HCT116 (cell line): Measurements from ENCODE around the gene ZBTB24. TPM values are rescaled to one million over a fixed set of nuclear protein-coding genes. Genes with fewer than 3 reads are reported as not detected.

Experiments used
- ATAC-seq: fragments of 200-7000 bp; cut with Tn5 transposase; 2 replicates; pipeline ENCODE4 v1.9.1; 2020; ENCODE audit warnings: mild to moderate bottlenecking, moderate library complexity
- BruUV-seq: library from RNA; stranded (reverse); fragments of 400-500 nt; replicated peaks from 2 replicates; lab custom pipeline; 2021; lab: Mats Ljungman, UMichigan
- CTCF ChIA-PET: fragments of 300-600 bp; sonication (Branson Sonifier 250); formaldehyde crosslinking; loops from one replicate; lab custom pipeline; 2021; ENCODE audit warnings: antibody characterized with exemption; lab: Charles Lee
- POLR2A ChIA-PET: fragments of 300-600, 350-600 bp; sonication (Branson Sonifier 250); formaldehyde crosslinking; loops from one replicate; lab custom pipeline; 2021; ENCODE audit warnings: antibody characterized with exemption; lab: Charles Lee
- RAD21 ChIA-PET, 2 experiments: fragments of 300-600 bp; sonication (Branson Sonifier 250); formaldehyde crosslinking; loops; one replicate each; lab custom pipeline; 2023; ENCODE audit warnings: low total read pairs in 2 of 2; ENCODE audit not compliant: uncharacterized antibody in 2 of 2, unreplicated experiment in 2 of 2, low non-redundant PET in 1 of 2; lab: Charles Lee
- DNase-seq: peaks from one replicate; pipeline ENCODE4 v3.0.0-alpha.2; 2010; ENCODE audit warnings: low read depth, low spot score
- H2AFZ ChIP-seq: fragments of 200-600 bp; shearing (Covaris generic), sonication (generic); 2 replicates; pipeline ENCODE4 v1.6.1; 2017; ENCODE audit warnings: low read depth, mixed run types, mixed read lengths, antibody characterized with exemption, low read length; ENCODE audit not compliant: poor library complexity, severe bottlenecking
- H3K27ac ChIP-seq: 2 replicates; pipeline ENCODE4 v1.5.1; 2012; ENCODE audit warnings: low read depth, low read length
- H3K27me3 ChIP-seq: fragments of 200-600 bp; sonication (generic); 2 replicates; pipeline ENCODE4 v1.6.1; 2016; ENCODE audit warnings: mixed run types, low read length, mixed read lengths; ENCODE audit not compliant: insufficient read depth
- H3K36me3 ChIP-seq, 2 experiments: fragments of 200-500 bp in 1 of 2; fragments of 200-600 bp in 1 of 2; sonication (Bioruptor generic) in 1 of 2; sonication (generic) in 1 of 2; 2 replicates each; pipeline versions ENCODE4 v1.5.1 to v1.6.1; 2014 to 2016; ENCODE audit warnings: low read length in 2 of 2, inconsistent platforms in 1 of 2, mixed read lengths in 1 of 2, mixed run types in 1 of 2; ENCODE audit not compliant: insufficient read depth in 2 of 2, control insufficient read depth in 1 of 2
- H3K4me1 ChIP-seq, 2 experiments: fragments of 200-600 bp in 1 of 2; sonication (generic) in 1 of 2; 2 replicates each; pipeline versions ENCODE4 v1.5.1 to v1.6.1; 2012 to 2017; ENCODE audit warnings: low read length in 2 of 2, inconsistent platforms in 1 of 2, mild to moderate bottlenecking in 1 of 2, mixed read lengths in 1 of 2, mixed run types in 1 of 2, moderate library complexity in 1 of 2; ENCODE audit not compliant: insufficient read depth in 2 of 2, control insufficient read depth in 1 of 2
- H3K4me2 ChIP-seq: fragments of 200-600 bp; sonication (generic); 2 replicates; pipeline ENCODE4 v1.6.1; 2017; ENCODE audit warnings: mixed run types, low read length, mixed read lengths
- H3K4me3 ChIP-seq, 2 experiments: fragments of 200-600 bp in 1 of 2; sonication (generic) in 1 of 2; replicated peaks in 1 of 2; 2 replicates each; pipeline ENCODE4 v1.5.1; 2011 to 2016; ENCODE audit warnings: low read length in 2 of 2, control low read depth in 1 of 2, low read depth in 1 of 2, mild to moderate bottlenecking in 1 of 2, mixed read lengths in 1 of 2, mixed run types in 1 of 2
- H3K79me2 ChIP-seq: fragments of 200-600 bp; sonication (generic); 2 replicates; pipeline ENCODE4 v1.6.1; 2017; ENCODE audit warnings: mild to moderate bottlenecking, mixed run types, low read length, moderate library complexity, mixed read lengths; ENCODE audit not compliant: insufficient read depth
- H3K9ac ChIP-seq: fragments of 200-600 bp; sonication (generic); 2 replicates; pipeline ENCODE4 v1.6.1; 2016; ENCODE audit warnings: low read length, mixed read lengths
- H3K9me2 ChIP-seq: fragments of 200-600 bp; sonication (generic), shearing (Covaris generic); 2 replicates; pipeline ENCODE4 v1.6.1; 2017; ENCODE audit warnings: mixed run types, mild to moderate bottlenecking, moderate library complexity; ENCODE audit not compliant: insufficient read depth
- H3K9me3 ChIP-seq, 2 experiments: fragments of 200-500 bp in 1 of 2; fragments of 200-600 bp in 1 of 2; sonication (Bioruptor generic) in 1 of 2; sonication (generic) in 1 of 2; 2 replicates each; pipeline ENCODE4 v1.6.1; 2014 to 2017; ENCODE audit warnings: low read length in 2 of 2, mixed read lengths in 2 of 2, inconsistent platforms in 1 of 2, low read depth in 1 of 2, mild to moderate bottlenecking in 1 of 2, mixed run types in 1 of 2, moderate library complexity in 1 of 2; ENCODE audit not compliant: control insufficient read depth in 1 of 2, insufficient read depth in 1 of 2
- H4K20me1 ChIP-seq: fragments of 200-600 bp; sonication (generic), shearing (Covaris generic); 2 replicates; pipeline ENCODE4 v1.6.1; 2017; ENCODE audit warnings: mixed run types, mild to moderate bottlenecking, moderate library complexity; ENCODE audit not compliant: insufficient read depth
- CEBPB ChIP-seq: IDR thresholded peaks from 2 replicates; pipeline ENCODE4 v1.6.1; 2012; ENCODE audit warnings: low read depth
- RAD21 ChIP-seq: IDR thresholded peaks from 2 replicates; pipeline ENCODE4 v1.6.1; 2012; ENCODE audit warnings: low read depth, mild to moderate bottlenecking
- SP1 ChIP-seq: IDR thresholded peaks from 2 replicates; pipeline ENCODE4 v1.6.1; 2012; ENCODE audit warnings: low read depth
- SRF ChIP-seq: IDR thresholded peaks from 2 replicates; pipeline ENCODE4 v1.6.1; 2012; ENCODE audit warnings: low read depth
- intact Hi-C: fragments of 100-400 bp; cut with micrococcal nuclease; formaldehyde crosslinking; loops from 2 replicates; pipeline ENCODE4 v1.10.0; 2022
- total RNA-seq: library from RNA; stranded (reverse); gene quantifications from one replicate; pipeline ENCODE4 v1.2.1, GENCODE V29; 2021; ENCODE audit not compliant: unreplicated experiment
- TF ChIP-seq, protein P1 (sequence below), 3 experiments: fragments of 200-600 bp in 1 of 3; sonication (generic) in 1 of 3; IDR thresholded peaks in 2 of 3; conservative IDR thresholded peaks in 1 of 3; 2 replicates each; pipeline ENCODE4 v1.5.1; 2012 to 2017; ENCODE audit warnings: low read depth in 2 of 3, low read length in 2 of 3, antibody characterized with exemption in 1 of 3, borderline replicate concordance in 1 of 3, control low read depth in 1 of 3, mild to moderate bottlenecking in 1 of 3, mixed read lengths in 1 of 3, mixed run types in 1 of 3, moderate library complexity in 1 of 3; ENCODE audit not compliant: insufficient read depth in 1 of 3

Gene ZBTB24
- total RNA-seq, 1 experiment from 2014 or later: 11.3 TPM

DNA sequence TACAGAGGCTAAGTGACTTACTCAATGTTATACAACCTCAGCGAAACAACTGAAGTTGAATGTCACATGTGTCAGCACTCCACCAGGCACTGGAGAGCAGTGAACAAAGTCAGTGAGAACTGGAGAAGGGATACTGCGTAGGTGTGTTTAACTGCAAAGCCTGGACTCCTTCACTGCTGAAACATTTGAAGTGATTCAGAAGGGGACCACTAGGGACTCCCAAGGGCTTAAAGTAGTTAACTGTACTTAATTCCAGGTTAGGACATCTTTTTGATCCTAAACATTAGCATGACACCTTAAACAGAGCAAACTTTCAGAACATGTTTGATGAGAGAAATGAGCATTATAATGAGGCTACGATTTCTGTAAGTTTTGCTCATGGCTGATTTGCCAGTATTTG lies 45.0 kb upstream of the ZBTB24 start:
- intact Hi-C loops: loop anchor here (1.0 to 2.0 kb wide), 4 partner anchors 177 to 863 kb away; no protein-coding TSS in a partner anchor
- CTCF ChIA-PET: interaction anchor here (2.3 to 2.8 kb wide), 2 partner anchors 165 to 511 kb away, joined by 6 to 28 read pairs; no protein-coding TSS in a partner anchor
- Histone ChIP-seq H3K9me3 (no peaks in the 10 kb centered on the region), H3K36me3 (no peaks in the 10 kb centered on the region), H2AFZ (peak overlapping the region; percentile 19), H3K4me3 (no peak overlapping the region), H3K27ac (no peak overlapping the region), H3K27me3 (no peaks in the 10 kb centered on the region), H3K4me1 (no peaks in the 10 kb centered on the region), H3K9ac (no peak overlapping the region), H3K4me2 (no peak overlapping the region), H4K20me1 (no peaks in the 10 kb centered on the region), H3K9me2 (no peaks in the 10 kb centered on the region), H3K79me2 (no peaks in the 10 kb centered on the region)
- POLR2A ChIA-PET: no interaction called here
- RAD21 ChIA-PET: interaction anchor here in 1 of 2 experiments (0.6 kb wide), 1 partner anchor 64 kb away, joined by 4 read pairs; no protein-coding TSS in a partner anchor
- no TSS peak for BruUV-seq
- peak; percentile 21 for DNase-seq
- ATAC-seq: peak; percentile 66
- no peak for TF ChIP-seq SP1
- TF ChIP-seq, protein P1, sequence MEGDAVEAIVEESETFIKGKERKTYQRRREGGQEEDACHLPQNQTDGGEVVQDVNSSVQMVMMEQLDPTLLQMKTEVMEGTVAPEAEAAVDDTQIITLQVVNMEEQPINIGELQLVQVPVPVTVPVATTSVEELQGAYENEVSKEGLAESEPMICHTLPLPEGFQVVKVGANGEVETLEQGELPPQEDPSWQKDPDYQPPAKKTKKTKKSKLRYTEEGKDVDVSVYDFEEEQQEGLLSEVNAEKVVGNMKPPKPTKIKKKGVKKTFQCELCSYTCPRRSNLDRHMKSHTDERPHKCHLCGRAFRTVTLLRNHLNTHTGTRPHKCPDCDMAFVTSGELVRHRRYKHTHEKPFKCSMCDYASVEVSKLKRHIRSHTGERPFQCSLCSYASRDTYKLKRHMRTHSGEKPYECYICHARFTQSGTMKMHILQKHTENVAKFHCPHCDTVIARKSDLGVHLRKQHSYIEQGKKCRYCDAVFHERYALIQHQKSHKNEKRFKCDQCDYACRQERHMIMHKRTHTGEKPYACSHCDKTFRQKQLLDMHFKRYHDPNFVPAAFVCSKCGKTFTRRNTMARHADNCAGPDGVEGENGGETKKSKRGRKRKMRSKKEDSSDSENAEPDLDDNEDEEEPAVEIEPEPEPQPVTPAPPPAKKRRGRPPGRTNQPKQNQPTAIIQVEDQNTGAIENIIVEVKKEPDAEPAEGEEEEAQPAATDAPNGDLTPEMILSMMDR (IDR thresholded peaks at IDR 0.05 in 2 of 3, conservative IDR thresholded peaks at IDR 0.05 in 1 of 3; ENCODE audit: borderline replicate concordance in 1 of 3, insufficient read depth in 1 of 3, low read depth in 2 of 3, low read length in 2 of 3): peak in 2 of 3 experiments; percentile 40 to 45; a peak in 4 of 6 replicates
- peak; percentile 26; the same call in 1 of the 2 replicates for TF ChIP-seq RAD21

DNA sequence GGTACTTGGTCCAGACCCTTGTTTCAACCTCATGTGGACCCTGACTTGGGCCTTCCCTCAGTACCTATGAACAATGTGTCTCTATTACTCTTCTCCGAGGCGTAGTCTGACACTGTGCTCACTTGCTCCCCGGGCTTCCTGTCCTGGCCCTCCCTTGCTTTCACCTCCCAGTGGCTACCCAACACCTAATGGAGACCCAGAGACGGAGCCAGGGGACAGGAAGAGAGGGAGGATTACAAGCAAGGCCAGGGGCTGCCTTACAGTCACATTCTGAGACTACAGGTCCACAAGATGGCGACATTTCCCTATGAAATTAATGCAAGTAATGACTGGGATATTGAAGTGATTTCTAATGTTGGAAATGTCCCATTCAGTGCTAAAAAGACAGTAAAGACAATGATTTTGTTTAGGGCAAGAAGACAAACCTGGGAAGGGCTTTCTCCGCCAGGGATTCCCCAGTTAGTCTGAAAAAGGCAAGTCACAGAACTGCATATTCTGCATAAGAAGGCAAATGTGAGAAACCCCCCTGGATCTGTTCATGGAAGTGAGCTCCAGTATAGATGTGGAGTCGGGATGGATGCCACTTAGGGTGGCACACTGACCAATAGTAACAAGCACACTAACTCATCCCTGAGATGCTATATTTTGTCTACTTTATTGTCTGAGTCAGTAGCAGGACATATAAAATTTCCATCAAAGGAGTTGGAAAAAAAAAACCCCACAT lies 44.0 kb upstream of the ZBTB24 start:
- no peaks in the 10 kb centered on the region for H3K9me2 ChIP-seq
- RAD21 ChIA-PET: interaction anchor here in 1 of 2 experiments (1.3 kb wide), 1 partner anchor 512 kb away, joined by 4 read pairs; no protein-coding TSS in a partner anchor
- H3K4me3 ChIP-seq: no peak overlapping the region
- H3K79me2 ChIP-seq: no peaks in the 10 kb centered on the region
- H3K27ac ChIP-seq: no peak overlapping the region
- no peaks in the 10 kb centered on the region for H3K27me3 ChIP-seq
- POLR2A ChIA-PET: interaction anchor here (1.5 kb wide), 1 partner anchor 512 kb away, joined by 3 read pairs; no protein-coding TSS in a partner anchor
- BruUV-seq: no TSS peak
- no peaks in the 10 kb centered on the region for H3K9me3 ChIP-seq
- no peak overlapping the region for H3K9ac ChIP-seq
- H3K36me3 ChIP-seq: no peaks in the 10 kb centered on the region
- H2AFZ ChIP-seq: peak overlapping the region; percentile 57
- H3K4me1 ChIP-seq: no peaks in the 10 kb centered on the region
- TF ChIP-seq CEBPB: no peak
- TF ChIP-seq RAD21: peak; percentile 86
- TF ChIP-seq, protein P1 (IDR thresholded peaks at IDR 0.05 in 2 of 3, conservative IDR thresholded peaks at IDR 0.05 in 1 of 3; ENCODE audit: borderline replicate concordance in 1 of 3, insufficient read depth in 1 of 3, low read depth in 2 of 3, low read length in 2 of 3): peak; percentile 58 to 80 (median 78)
- no peak for TF ChIP-seq SRF
- CTCF ChIA-PET: interaction anchor here (1.0 to 2.8 kb wide), 4 partner anchors 166 to 863 kb away, joined by 4 to 28 read pairs (median 6); no protein-coding TSS in a partner anchor
- H4K20me1 ChIP-seq: no peaks in the 10 kb centered on the region
- intact Hi-C loops: loop anchor here (1.0 to 2.0 kb wide), 4 partner anchors 178 to 864 kb away; no protein-coding TSS in a partner anchor
- H3K4me2 ChIP-seq: no peak overlapping the region
- DNase-seq: peak; percentile 69
- ATAC-seq: peak; percentile 96
